HG02852 (cell line): ENCODE data around the gene MEN1.

Experiments
- ATAC-seq: cut with Tn5 transposase; IDR thresholded peaks from one replicate; pipeline ENCODE4 v1.9.1; 2021; ENCODE audit warnings: mild to moderate bottlenecking, moderate library complexity; ENCODE audit not compliant: unreplicated experiment

Gene MEN1

GRCh38 chr11:64810271-64810890 is at the start of gene MEN1:
TSS of gene MEN1 (minus strand) at chr11:64810551. CDS start at chr11:64810109, 442 bp downstream.
- ATAC-seq = peak; percentile 63

- peak; percentile 78 for ATAC-seq
Measured at GRCh38 chr11:64859542-64860414, 49.4 kb upstream of the MEN1 start.

GRCh38 chr11:64858467-64859263 is 48.3 kb upstream of the MEN1 start:
- ATAC-seq = peak; percentile 14

- no peak for ATAC-seq
Measured at GRCh38 chr11:64857485-64857884, 47.1 kb upstream of the MEN1 start.

GRCh38 chr11:64856382-64857227 is 46.3 kb upstream of the MEN1 start:
- ATAC-seq = no peak

- no peak for ATAC-seq
Measured at GRCh38 chr11:64855596-64856304, 45.4 kb upstream of the MEN1 start.

GRCh38 chr11:64854534-64855502 is 44.5 kb upstream of the MEN1 start:
- ATAC-seq = no peak

GRCh38 chr11:64854157-64854533 is 43.8 kb upstream of the MEN1 start:
- no peak for ATAC-seq

GRCh38 chr11:64853709-64854108 is 43.4 kb upstream of the MEN1 start:
- ATAC-seq = no peak

GRCh38 chr11:64852804-64853509 is 42.6 kb upstream of the MEN1 start:
- ATAC-seq = no peak

- no peak for ATAC-seq
Measured at GRCh38 chr11:64851831-64852351, 41.5 kb upstream of the MEN1 start.

- peak; percentile 56 for ATAC-seq
Measured at GRCh38 chr11:64850979-64851567, 40.7 kb upstream of the MEN1 start.

GRCh38 chr11:64849598-64850356 is 39.4 kb upstream of the MEN1 start:
- ATAC-seq = no peak

GRCh38 chr11:64848826-64849597 is 38.7 kb upstream of the MEN1 start:
- no peak for ATAC-seq

- ATAC-seq = no peak
Measured at GRCh38 chr11:64848214-64848825, 38.0 kb upstream of the MEN1 start.
